ENCODE results near the gene ATP6V1G2.

DNA sequence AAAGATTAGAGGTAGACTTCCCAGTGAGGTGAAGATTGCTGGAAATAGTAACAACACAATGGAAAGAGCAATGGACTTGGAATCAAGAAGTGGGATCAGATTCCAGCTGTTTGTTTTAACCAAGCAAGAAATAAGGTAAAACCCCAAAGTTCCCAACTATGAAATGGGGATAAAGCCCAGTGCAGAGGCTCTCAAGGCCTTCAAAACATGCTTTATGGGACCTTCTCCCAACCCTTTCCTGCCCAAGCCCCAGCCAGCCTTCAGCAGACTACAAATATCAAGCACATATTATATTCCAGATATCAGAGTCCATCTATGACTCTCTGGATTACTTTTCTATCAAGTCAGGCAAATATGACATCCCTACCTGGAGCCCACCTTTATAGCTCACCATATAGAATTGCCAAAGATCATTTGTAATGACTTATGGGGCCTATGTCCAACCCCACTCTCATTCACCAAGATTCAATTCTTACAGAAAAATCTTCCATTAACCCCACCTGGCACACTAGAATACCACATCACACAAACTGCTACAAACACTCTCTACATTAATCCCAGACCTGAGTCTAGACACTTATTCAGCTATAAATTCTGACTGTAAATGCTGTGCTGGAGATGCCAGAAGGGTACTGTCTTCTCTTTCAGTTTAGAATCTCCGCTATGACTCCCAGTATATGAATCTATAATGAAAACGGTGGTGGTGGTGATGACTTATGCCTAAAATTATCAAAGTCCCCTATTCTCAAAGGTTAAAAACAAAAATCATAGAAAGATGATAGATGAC, 10.7 kb downstream of the ATP6V1G2 start:
- TF ChIP-seq, protein P1, sequence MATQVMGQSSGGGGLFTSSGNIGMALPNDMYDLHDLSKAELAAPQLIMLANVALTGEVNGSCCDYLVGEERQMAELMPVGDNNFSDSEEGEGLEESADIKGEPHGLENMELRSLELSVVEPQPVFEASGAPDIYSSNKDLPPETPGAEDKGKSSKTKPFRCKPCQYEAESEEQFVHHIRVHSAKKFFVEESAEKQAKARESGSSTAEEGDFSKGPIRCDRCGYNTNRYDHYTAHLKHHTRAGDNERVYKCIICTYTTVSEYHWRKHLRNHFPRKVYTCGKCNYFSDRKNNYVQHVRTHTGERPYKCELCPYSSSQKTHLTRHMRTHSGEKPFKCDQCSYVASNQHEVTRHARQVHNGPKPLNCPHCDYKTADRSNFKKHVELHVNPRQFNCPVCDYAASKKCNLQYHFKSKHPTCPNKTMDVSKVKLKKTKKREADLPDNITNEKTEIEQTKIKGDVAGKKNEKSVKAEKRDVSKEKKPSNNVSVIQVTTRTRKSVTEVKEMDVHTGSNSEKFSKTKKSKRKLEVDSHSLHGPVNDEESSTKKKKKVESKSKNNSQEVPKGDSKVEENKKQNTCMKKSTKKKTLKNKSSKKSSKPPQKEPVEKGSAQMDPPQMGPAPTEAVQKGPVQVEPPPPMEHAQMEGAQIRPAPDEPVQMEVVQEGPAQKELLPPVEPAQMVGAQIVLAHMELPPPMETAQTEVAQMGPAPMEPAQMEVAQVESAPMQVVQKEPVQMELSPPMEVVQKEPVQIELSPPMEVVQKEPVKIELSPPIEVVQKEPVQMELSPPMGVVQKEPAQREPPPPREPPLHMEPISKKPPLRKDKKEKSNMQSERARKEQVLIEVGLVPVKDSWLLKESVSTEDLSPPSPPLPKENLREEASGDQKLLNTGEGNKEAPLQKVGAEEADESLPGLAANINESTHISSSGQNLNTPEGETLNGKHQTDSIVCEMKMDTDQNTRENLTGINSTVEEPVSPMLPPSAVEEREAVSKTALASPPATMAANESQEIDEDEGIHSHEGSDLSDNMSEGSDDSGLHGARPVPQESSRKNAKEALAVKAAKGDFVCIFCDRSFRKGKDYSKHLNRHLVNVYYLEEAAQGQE (IDR thresholded peaks at IDR 0.05; ENCODE audit: insufficient replicate concordance, low read depth), result no peak
- TF ChIP-seq, protein P2, sequence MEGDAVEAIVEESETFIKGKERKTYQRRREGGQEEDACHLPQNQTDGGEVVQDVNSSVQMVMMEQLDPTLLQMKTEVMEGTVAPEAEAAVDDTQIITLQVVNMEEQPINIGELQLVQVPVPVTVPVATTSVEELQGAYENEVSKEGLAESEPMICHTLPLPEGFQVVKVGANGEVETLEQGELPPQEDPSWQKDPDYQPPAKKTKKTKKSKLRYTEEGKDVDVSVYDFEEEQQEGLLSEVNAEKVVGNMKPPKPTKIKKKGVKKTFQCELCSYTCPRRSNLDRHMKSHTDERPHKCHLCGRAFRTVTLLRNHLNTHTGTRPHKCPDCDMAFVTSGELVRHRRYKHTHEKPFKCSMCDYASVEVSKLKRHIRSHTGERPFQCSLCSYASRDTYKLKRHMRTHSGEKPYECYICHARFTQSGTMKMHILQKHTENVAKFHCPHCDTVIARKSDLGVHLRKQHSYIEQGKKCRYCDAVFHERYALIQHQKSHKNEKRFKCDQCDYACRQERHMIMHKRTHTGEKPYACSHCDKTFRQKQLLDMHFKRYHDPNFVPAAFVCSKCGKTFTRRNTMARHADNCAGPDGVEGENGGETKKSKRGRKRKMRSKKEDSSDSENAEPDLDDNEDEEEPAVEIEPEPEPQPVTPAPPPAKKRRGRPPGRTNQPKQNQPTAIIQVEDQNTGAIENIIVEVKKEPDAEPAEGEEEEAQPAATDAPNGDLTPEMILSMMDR (IDR thresholded peaks at IDR 0.05; ENCODE audit: insufficient read depth, low read length), result no peak
